Fibroblast of lung (primary cell): ENCODE data around the gene BCAS3. TPM values are rescaled to one million over a fixed set of nuclear protein-coding genes. Genes with fewer than 3 reads are reported as not detected.

ENCODE experiments used
- DNase-seq, 2 donors: peaks; one replicate each; pipeline versions ENCODE4 v3.0.0 to v3.0.0-alpha.2; 2010; ENCODE audit warnings: low read depth in 2 of 2
- H2AFZ ChIP-seq: 2 replicates; pipeline ENCODE4 v1.5.1; 2012; ENCODE audit warnings: low read length, control low read depth, inconsistent platforms
- H3K27ac ChIP-seq: 2 replicates; pipeline ENCODE4 v1.5.1; 2011; ENCODE audit warnings: low read length, control low read depth; ENCODE audit not compliant: insufficient read depth
- H3K27me3 ChIP-seq: 2 replicates; pipeline ENCODE4 v1.5.1; 2011; ENCODE audit warnings: mild to moderate bottlenecking, low read length; ENCODE audit not compliant: control insufficient read depth, insufficient read depth
- H3K36me3 ChIP-seq: 2 replicates; pipeline ENCODE4 v1.5.1; 2011; ENCODE audit warnings: low read length; ENCODE audit not compliant: control insufficient read depth, insufficient read depth
- H3K4me1 ChIP-seq: 2 replicates; pipeline ENCODE4 v1.5.1; 2011; ENCODE audit warnings: low read length; ENCODE audit not compliant: control insufficient read depth, insufficient read depth; ENCODE audit errors: extremely low read depth
- H3K4me2 ChIP-seq: 2 replicates; pipeline ENCODE4 v1.5.1; 2011; ENCODE audit warnings: low read length, control low read depth; ENCODE audit not compliant: insufficient read depth; ENCODE audit errors: extremely low read depth
- H3K4me3 ChIP-seq, 4 experiments: fragments of 200-600 bp in 1 of 4; sonication (generic) in 1 of 4; replicated peaks in 1 of 4; 2 replicates each; pipeline ENCODE4 v1.5.1; 2011 to 2016; ENCODE audit warnings: low read length in 4 of 4, low read depth in 3 of 4, mild to moderate bottlenecking in 3 of 4, control low read depth in 2 of 4, inconsistent platforms in 1 of 4, mixed read lengths in 1 of 4; ENCODE audit not compliant: insufficient read depth in 1 of 4; ENCODE audit errors: control extremely low read depth in 1 of 4
- H3K79me2 ChIP-seq: 2 replicates; pipeline ENCODE4 v1.5.1; 2012; ENCODE audit warnings: mild to moderate bottlenecking, low read length, inconsistent platforms; ENCODE audit not compliant: control insufficient read depth, insufficient read depth
- H3K9ac ChIP-seq: 2 replicates; pipeline ENCODE4 v1.5.1; 2011; ENCODE audit warnings: mild to moderate bottlenecking, low read length, control low read depth; ENCODE audit not compliant: insufficient read depth
- H3K9me3 ChIP-seq: 2 replicates; pipeline ENCODE4 v1.5.1; 2012; ENCODE audit warnings: low read depth, low read length; ENCODE audit not compliant: control insufficient read depth, insufficient read depth
- H4K20me1 ChIP-seq: 2 replicates; pipeline ENCODE4 v1.5.1; 2011; ENCODE audit warnings: low read length; ENCODE audit not compliant: control insufficient read depth, insufficient read depth; ENCODE audit errors: extremely low read depth
- EZH2 ChIP-seq: IDR thresholded peaks from 2 replicates; pipeline ENCODE4 v1.5.1; 2012; ENCODE audit warnings: low read length, control low read depth, mild to moderate bottlenecking; ENCODE audit errors: missing control alignments
- polyA plus RNA-seq, 2 donors: library from polyadenylated mRNA; depleted of rRNA in 1 of 2; stranded (reverse) in 1 of 2; unstranded in 1 of 2; fragments of >200 nt; gene quantifications; 2 replicates each; pipeline ENCODE4 v1.2.1, GENCODE V29; 2011 to 2012; ENCODE audit warnings: missing spikeins in 1 of 2
- total RNA-seq: library from RNA; depleted of rRNA; stranded (reverse); fragments of >200 nt; gene quantifications from 2 replicates; pipeline ENCODE4 v1.2.1, GENCODE V29; 2014
- TF ChIP-seq, protein P1 (sequence below), 2 donors: IDR thresholded peaks in 1 of 2; conservative IDR thresholded peaks in 1 of 2; 1 replicate in 1 of 2; 2 replicates in 1 of 2; pipeline ENCODE4 v1.5.1; 2011 to 2012; ENCODE audit warnings: low read length in 2 of 2, control low read depth in 1 of 2, inconsistent platforms in 1 of 2, low read depth in 1 of 2, mild to moderate bottlenecking in 1 of 2

Gene BCAS3
- total and polyA plus RNA-seq, 2 donors (not counting 1 experiment from before 2014, with no cell fraction given): 9.9 to 43.6 TPM

DNA sequence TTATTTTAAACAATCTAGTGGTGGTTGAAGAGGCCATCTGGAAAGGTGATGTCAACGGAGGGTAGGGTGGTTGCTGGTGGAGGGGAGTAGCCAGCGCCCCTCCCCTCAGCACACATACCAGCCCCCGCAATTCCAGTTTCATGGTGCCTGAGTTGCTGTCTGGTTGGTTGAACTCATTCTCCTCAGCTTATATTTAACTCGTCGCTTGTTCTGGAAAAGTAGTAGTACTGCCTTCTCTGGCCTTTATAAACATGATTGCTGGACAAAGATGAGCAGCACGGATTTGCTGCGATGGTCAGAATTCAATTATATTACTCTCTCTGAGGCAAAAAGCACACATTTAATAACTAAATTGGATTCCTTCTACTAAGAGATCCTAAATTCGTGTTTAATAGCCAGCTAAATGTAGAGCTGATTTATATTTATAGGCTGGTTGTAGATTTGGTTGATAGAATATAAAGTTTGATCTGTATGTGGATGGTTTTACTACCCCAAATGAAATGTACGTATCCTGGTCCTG is 484.0 kb downstream of the BCAS3 start:
- peak in 1 of 2 donors; percentile 25 for DNase-seq
- Histone ChIP-seq H3K9me3 (no peaks in the 10 kb centered on the region), H4K20me1 (no peaks in the 10 kb centered on the region), H2AFZ (no peak overlapping the region), H3K27ac (no peak overlapping the region), H3K79me2 (peaks cover 1% of the 10 kb centered on the region), H3K4me3 (no peak overlapping the region), H3K9ac (no peak overlapping the region), H3K4me1 (peaks cover 10% of the 10 kb centered on the region), H3K4me2 (peak overlapping the region; percentile 1), H3K36me3 (no peaks in the 10 kb centered on the region), H3K27me3 (no peaks in the 10 kb centered on the region)
- TF ChIP-seq EZH2: no peak

DNA sequence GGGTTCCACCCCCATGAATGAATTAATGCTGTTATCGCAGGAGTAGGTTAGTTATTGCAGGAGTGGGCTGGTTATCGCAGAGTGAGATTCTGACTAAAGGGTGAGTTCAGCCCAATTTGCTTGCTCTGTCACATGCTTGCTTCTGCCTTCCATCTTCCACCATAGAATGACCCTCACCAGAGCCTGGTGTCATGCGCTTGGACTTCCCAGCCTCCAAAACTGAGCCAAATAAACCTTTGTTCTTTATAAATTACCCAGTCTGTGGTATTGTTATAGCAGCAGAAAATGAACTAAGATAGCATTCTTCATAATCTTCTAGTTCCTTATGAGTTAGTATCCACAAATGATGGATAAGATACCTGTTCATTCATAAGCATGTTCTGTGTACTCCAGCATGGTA is 486.9 kb downstream of the BCAS3 start:
- no peaks in the 10 kb centered on the region for H3K36me3 ChIP-seq
- no peaks in the 10 kb centered on the region for H3K27me3 ChIP-seq
- peaks cover 8% of the 10 kb centered on the region for H3K4me1 ChIP-seq
- H3K9ac ChIP-seq: no peak overlapping the region
- DNase-seq: no peak
- H3K4me3 ChIP-seq: no peak overlapping the region
- no peak overlapping the region for H3K27ac ChIP-seq
- TF ChIP-seq, protein P1, sequence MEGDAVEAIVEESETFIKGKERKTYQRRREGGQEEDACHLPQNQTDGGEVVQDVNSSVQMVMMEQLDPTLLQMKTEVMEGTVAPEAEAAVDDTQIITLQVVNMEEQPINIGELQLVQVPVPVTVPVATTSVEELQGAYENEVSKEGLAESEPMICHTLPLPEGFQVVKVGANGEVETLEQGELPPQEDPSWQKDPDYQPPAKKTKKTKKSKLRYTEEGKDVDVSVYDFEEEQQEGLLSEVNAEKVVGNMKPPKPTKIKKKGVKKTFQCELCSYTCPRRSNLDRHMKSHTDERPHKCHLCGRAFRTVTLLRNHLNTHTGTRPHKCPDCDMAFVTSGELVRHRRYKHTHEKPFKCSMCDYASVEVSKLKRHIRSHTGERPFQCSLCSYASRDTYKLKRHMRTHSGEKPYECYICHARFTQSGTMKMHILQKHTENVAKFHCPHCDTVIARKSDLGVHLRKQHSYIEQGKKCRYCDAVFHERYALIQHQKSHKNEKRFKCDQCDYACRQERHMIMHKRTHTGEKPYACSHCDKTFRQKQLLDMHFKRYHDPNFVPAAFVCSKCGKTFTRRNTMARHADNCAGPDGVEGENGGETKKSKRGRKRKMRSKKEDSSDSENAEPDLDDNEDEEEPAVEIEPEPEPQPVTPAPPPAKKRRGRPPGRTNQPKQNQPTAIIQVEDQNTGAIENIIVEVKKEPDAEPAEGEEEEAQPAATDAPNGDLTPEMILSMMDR (conservative IDR thresholded peaks at IDR 0.05 in 1 of 2, IDR thresholded peaks at IDR 0.05 in 1 of 2; ENCODE audit: low read depth in 1 of 2, low read length in 2 of 2): no peak
- no peak for TF ChIP-seq EZH2
- H3K9me3 ChIP-seq: no peaks in the 10 kb centered on the region
- no peak overlapping the region for H2AFZ ChIP-seq
- H3K4me2 ChIP-seq: no peak overlapping the region
- no peaks in the 10 kb centered on the region for H3K79me2 ChIP-seq
- H4K20me1 ChIP-seq: no peaks in the 10 kb centered on the region

DNA sequence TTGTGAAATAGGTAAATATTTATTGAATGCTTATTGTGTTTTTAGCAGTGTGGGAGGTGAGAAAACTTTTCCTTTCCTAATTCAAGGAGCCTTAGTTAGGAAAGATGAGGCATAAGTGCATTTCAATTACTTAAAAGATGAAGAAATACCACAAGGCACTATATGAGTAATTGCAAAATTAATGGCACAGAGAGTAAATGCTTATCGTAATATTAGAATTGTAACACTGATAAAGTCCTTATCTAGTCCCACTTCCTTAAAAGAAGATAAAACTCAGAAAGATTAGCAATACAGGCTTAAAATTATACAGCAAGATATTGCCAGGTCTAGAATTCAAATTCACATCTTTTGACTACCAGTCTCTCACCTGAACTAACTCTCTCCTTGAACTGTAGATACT is 489.4 kb downstream of the BCAS3 start:
- no peak for DNase-seq
- Histone ChIP-seq H3K9me3 (no peaks in the 10 kb centered on the region), H3K4me1 (no peaks in the 10 kb centered on the region), H2AFZ (no peak overlapping the region), H3K27me3 (no peaks in the 10 kb centered on the region), H3K79me2 (no peaks in the 10 kb centered on the region), H3K27ac (no peak overlapping the region), H3K4me2 (no peak overlapping the region), H3K36me3 (no peaks in the 10 kb centered on the region), H4K20me1 (no peaks in the 10 kb centered on the region), H3K4me3 (no peak overlapping the region), H3K9ac (no peak overlapping the region)
- no peak for TF ChIP-seq EZH2
- TF ChIP-seq, protein P1 (conservative IDR thresholded peaks at IDR 0.05 in 1 of 2, IDR thresholded peaks at IDR 0.05 in 1 of 2; ENCODE audit: low read depth in 1 of 2, low read length in 2 of 2): no peak
